Neural crest cell (in vitro differentiated cells): Measurements from ENCODE around the gene KLF9. TPM values are rescaled to one million over a fixed set of nuclear protein-coding genes. Genes with fewer than 3 reads are reported as not detected.

ENCODE experiments used
- DNase-seq: peaks from one replicate; pipeline ENCODE4 v3.0.0; 2021; ENCODE audit warnings: low read depth, mixed read lengths, low spot score
- H3K27ac Mint-ChIP-seq: one replicate; pipeline ENCODE4 v1.8.0; 2021; ENCODE audit warnings: mild to moderate bottlenecking, mixed read lengths; ENCODE audit not compliant: unreplicated experiment
- H3K27me3 Mint-ChIP-seq: 2 replicates; pipeline ENCODE4 v1.8.0; 2021; ENCODE audit warnings: low read depth, mild to moderate bottlenecking, mixed read lengths
- H3K36me3 Mint-ChIP-seq: 2 replicates; pipeline ENCODE4 v1.8.0; 2021; ENCODE audit warnings: low read depth, mild to moderate bottlenecking, mixed read lengths
- H3K4me1 Mint-ChIP-seq: 2 replicates; pipeline ENCODE4 v1.8.0; 2021; ENCODE audit warnings: mixed read lengths
- H3K4me3 Mint-ChIP-seq: one replicate; pipeline ENCODE4 v1.8.0; 2021; ENCODE audit warnings: mild to moderate bottlenecking, mixed read lengths
- H3K9me3 Mint-ChIP-seq: 2 replicates; pipeline ENCODE4 v1.8.0; 2021; ENCODE audit warnings: mixed read lengths
- CTCF ChIP-seq: fragments of 200-600 bp; sonication (generic); conservative IDR thresholded peaks from 2 replicates; pipeline ENCODE4 v1.5.0; 2021; ENCODE audit warnings: antibody characterized with exemption, mild to moderate bottlenecking
- total RNA-seq: library from RNA; stranded (reverse); gene quantifications from 2 replicates; pipeline ENCODE4 v1.2.1, GENCODE V29; 2021

The KLF9 gene
- total RNA-seq, 1 donor from 2014 or later = 0.19 TPM

DNA sequence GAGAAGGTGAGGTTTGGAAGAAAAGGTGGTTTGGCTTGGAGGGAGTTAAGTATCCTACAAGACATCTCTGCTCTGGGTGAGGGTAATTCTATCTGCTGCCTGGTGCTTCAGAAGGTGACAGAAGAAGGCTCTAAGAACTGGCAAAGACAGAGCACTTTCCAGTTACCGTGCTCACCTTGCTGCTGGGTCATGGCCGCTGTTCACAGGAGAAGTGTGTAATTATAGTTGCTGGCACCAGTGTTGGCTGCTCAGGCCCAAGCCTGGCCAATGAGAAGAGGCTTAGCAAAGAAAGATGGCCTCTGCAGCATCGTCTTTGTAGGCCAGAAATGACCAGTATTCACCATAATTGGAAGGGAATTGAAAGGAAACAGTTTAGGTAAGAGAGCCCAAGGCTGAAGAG, 37.9 kb upstream of the KLF9 start:
- TF ChIP-seq CTCF = no peak
- DNase-seq = no peak
- H3K27ac Mint-ChIP-seq = no peak overlapping the region
- H3K4me1 Mint-ChIP-seq = no peaks in the 10 kb centered on the region
- H3K36me3 Mint-ChIP-seq = no peaks in the 10 kb centered on the region
- no peak overlapping the region for H3K4me3 Mint-ChIP-seq
- H3K27me3 Mint-ChIP-seq = no peaks in the 10 kb centered on the region
- no peaks in the 10 kb centered on the region for H3K9me3 Mint-ChIP-seq

DNA sequence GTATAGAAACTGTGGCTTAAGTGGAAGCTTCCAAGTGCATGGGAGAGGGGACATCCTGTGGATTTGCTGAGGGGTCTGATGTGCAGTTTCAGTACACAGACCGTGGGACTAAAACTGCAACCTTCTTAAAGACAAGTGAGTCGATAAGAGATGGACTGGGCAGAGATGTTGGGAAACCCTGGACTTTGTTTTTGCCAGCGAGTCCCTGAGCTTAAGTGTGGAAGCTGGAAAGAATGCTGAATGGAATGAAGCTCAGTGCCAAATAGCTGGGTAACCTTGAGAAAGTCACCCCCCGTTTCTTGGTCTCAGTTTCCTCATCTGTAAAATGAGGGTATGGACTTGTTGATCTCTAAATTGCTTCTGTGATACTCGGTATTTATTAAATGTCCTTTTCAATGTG, 37.3 kb upstream of the KLF9 start:
- no peaks in the 10 kb centered on the region for H3K36me3 Mint-ChIP-seq
- H3K4me3 Mint-ChIP-seq = no peak overlapping the region
- no peaks in the 10 kb centered on the region for H3K27me3 Mint-ChIP-seq
- DNase-seq = no peak
- H3K4me1 Mint-ChIP-seq = no peaks in the 10 kb centered on the region
- no peak overlapping the region for H3K27ac Mint-ChIP-seq
- TF ChIP-seq CTCF = no peak
- no peaks in the 10 kb centered on the region for H3K9me3 Mint-ChIP-seq

GRCh38 chr9:70450738-70451137, 36.3 kb upstream of the KLF9 start:
- no peaks in the 10 kb centered on the region for H3K4me1 Mint-ChIP-seq
- H3K9me3 Mint-ChIP-seq = no peaks in the 10 kb centered on the region
- H3K36me3 Mint-ChIP-seq = no peaks in the 10 kb centered on the region
- DNase-seq = no peak
- H3K4me3 Mint-ChIP-seq = no peak overlapping the region
- no peaks in the 10 kb centered on the region for H3K27me3 Mint-ChIP-seq
- no peak for TF ChIP-seq CTCF
- H3K27ac Mint-ChIP-seq = no peak overlapping the region

DNA sequence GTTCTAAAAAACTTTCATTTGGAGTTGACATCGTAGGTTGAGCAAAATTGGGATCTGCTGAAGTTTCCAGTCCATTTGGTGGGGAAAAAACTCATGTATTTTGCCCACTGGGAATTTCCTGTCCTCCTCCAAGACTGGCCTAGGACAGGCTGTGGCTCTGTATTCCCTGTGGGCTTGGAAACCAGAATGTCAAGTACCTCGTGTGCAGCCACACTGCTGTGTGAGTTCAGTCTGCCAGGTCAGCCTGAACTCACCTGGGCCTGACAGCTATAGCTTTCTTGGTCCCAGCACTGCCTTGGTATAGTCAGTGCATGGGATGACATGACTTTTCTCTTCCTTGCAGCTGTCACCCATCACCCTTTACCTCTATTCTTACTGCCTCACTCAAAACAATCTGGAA, 35.0 kb upstream of the KLF9 start:
- Mint-ChIP-seq H3K27ac (no peak overlapping the region), H3K4me1 (no peaks in the 10 kb centered on the region), H3K36me3 (no peaks in the 10 kb centered on the region), H3K27me3 (no peaks in the 10 kb centered on the region), H3K4me3 (no peak overlapping the region), H3K9me3 (no peaks in the 10 kb centered on the region)
- TF ChIP-seq CTCF = no peak
- DNase-seq = no peak

GRCh38 chr9:70448919-70449318, 34.5 kb upstream of the KLF9 start:
- Mint-ChIP-seq H3K27me3 (no peaks in the 10 kb centered on the region), H3K4me3 (no peak overlapping the region), H3K27ac (no peak overlapping the region), H3K36me3 (no peaks in the 10 kb centered on the region), H3K4me1 (no peaks in the 10 kb centered on the region), H3K9me3 (no peaks in the 10 kb centered on the region)
- no peak for TF ChIP-seq CTCF
- no peak for DNase-seq

- Mint-ChIP-seq H3K4me1 (peaks cover 7% of the 10 kb centered on the region), H3K27me3 (no peaks in the 10 kb centered on the region), H3K36me3 (no peaks in the 10 kb centered on the region), H3K4me3 (no peak overlapping the region), H3K9me3 (no peaks in the 10 kb centered on the region), H3K27ac (no peak overlapping the region)
- no peak for DNase-seq
- TF ChIP-seq CTCF = no peak
Measured at GRCh38 chr9:70444904-70445303, 30.4 kb upstream of the KLF9 start.
